AG10803 (cell line): ENCODE measurements around the gene RAC3.

ENCODE experiments used
- DNase-seq: peaks from one replicate; pipeline ENCODE4 v3.0.0; 2010; ENCODE audit warnings: low read depth
- H3K4me3 ChIP-seq: 2 replicates; pipeline ENCODE4 v1.5.1; 2011; ENCODE audit warnings: mild to moderate bottlenecking, low read length, control low read depth
- CTCF ChIP-seq: conservative IDR thresholded peaks from 2 replicates; pipeline ENCODE4 v1.5.1; 2011; ENCODE audit warnings: mild to moderate bottlenecking, low read length, control low read depth, inconsistent platforms

The RAC3 gene

GRCh38 chr17:82009413-82009812 is 22.1 kb upstream of the RAC3 start:
- no peak for TF ChIP-seq CTCF
- no peak for DNase-seq
- no peak overlapping the region for H3K4me3 ChIP-seq

GRCh38 chr17:82010575-82011525 is 20.6 kb upstream of the RAC3 start:
- DNase-seq = no peak
- H3K4me3 ChIP-seq = no peak overlapping the region
- no peak for TF ChIP-seq CTCF

GRCh38 chr17:82011617-82012187 is 19.8 kb upstream of the RAC3 start:
- DNase-seq = no peak
- H3K4me3 ChIP-seq = no peak overlapping the region
- TF ChIP-seq CTCF = no peak

GRCh38 chr17:82012261-82012639 is 19.2 kb upstream of the RAC3 start:
- no peak for TF ChIP-seq CTCF
- no peak for DNase-seq
- no peak overlapping the region for H3K4me3 ChIP-seq

- no peak overlapping the region for H3K4me3 ChIP-seq
- DNase-seq = no peak
- no peak for TF ChIP-seq CTCF
Measured at GRCh38 chr17:82012640-82013295, 18.7 kb upstream of the RAC3 start.

- no peak for DNase-seq
- TF ChIP-seq CTCF = no peak
- no peak overlapping the region for H3K4me3 ChIP-seq
Measured at GRCh38 chr17:82013341-82013740, 18.1 kb upstream of the RAC3 start.
